C4-2B (cell line): ENCODE measurements around the gene RPH3AL.

ENCODE experiments used
- ZFX ChIP-seq: fragments of 450-650 bp; IDR thresholded peaks from 2 replicates; pipeline ENCODE4 v1.6.1; 2017
- TF ChIP-seq, protein P1 (sequence below): fragments of 450-650 bp; conservative IDR thresholded peaks from 2 replicates; pipeline ENCODE4 v1.5.1; 2017; ENCODE audit warnings: mild to moderate bottlenecking

DNA sequence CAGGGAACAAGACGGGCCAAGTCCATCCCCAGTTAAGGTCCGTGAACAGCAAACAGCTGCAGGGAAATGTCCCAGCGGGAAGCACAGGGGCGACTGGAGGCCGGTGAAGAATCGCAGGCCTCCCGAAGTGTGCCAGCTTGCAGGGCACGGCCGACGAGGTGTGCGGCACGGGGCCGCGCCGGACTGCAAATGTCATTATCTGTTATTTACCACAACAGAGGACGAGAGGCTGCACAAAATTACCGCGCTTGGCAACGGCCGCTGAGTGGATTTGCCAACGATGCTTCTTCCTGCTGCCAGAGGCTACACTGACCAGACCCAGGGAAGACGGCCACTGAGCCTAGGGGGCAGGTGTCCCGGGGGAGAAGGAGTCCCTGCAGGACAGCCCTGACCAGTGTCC is 53.1 kb downstream of the RPH3AL start:
- TF ChIP-seq, protein P1, sequence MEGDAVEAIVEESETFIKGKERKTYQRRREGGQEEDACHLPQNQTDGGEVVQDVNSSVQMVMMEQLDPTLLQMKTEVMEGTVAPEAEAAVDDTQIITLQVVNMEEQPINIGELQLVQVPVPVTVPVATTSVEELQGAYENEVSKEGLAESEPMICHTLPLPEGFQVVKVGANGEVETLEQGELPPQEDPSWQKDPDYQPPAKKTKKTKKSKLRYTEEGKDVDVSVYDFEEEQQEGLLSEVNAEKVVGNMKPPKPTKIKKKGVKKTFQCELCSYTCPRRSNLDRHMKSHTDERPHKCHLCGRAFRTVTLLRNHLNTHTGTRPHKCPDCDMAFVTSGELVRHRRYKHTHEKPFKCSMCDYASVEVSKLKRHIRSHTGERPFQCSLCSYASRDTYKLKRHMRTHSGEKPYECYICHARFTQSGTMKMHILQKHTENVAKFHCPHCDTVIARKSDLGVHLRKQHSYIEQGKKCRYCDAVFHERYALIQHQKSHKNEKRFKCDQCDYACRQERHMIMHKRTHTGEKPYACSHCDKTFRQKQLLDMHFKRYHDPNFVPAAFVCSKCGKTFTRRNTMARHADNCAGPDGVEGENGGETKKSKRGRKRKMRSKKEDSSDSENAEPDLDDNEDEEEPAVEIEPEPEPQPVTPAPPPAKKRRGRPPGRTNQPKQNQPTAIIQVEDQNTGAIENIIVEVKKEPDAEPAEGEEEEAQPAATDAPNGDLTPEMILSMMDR, result no peak
- no peak for TF ChIP-seq ZFX
